Hepatocyte (in vitro differentiated cells): ENCODE results near the gene OVCH2. TPM values are rescaled to one million over a fixed set of nuclear protein-coding genes. Genes with fewer than 3 reads are reported as not detected.

ENCODE experiments used
- DNase-seq: peaks from one replicate; pipeline ENCODE4 v3.0.0-alpha.2; 2016; ENCODE audit warnings: low spot score
- H2AFZ ChIP-seq: fragments of 200-600 bp; sonication (generic); 2 replicates; pipeline ENCODE4 v1.6.0; 2016; ENCODE audit warnings: antibody characterized with exemption, mild to moderate bottlenecking
- H3K27ac ChIP-seq: fragments of 200-600 bp; sonication (generic); 2 replicates; pipeline ENCODE4 v1.5.1; 2016; ENCODE audit warnings: mild to moderate bottlenecking
- H3K27me3 ChIP-seq: fragments of 200-600 bp; sonication (generic); 2 replicates; pipeline ENCODE4 v1.6.1; 2016
- H3K36me3 ChIP-seq: fragments of 200-600 bp; sonication (generic); replicated peaks from 2 replicates; pipeline ENCODE4 v1.5.1; 2016; ENCODE audit warnings: low read depth; ENCODE audit not compliant: insufficient read depth
- H3K4me1 ChIP-seq: fragments of 200-600 bp; sonication (generic); 2 replicates; pipeline ENCODE4 v1.5.1; 2016; ENCODE audit warnings: mild to moderate bottlenecking, moderate library complexity; ENCODE audit not compliant: insufficient read depth
- H3K4me2 ChIP-seq: fragments of 200-600 bp; sonication (generic); 2 replicates; pipeline ENCODE4 v1.6.0; 2016
- H3K4me3 ChIP-seq: fragments of 200-600 bp; sonication (generic); 2 replicates; pipeline ENCODE4 v1.5.1; 2016; ENCODE audit warnings: mild to moderate bottlenecking
- H3K79me2 ChIP-seq: fragments of 200-600 bp; sonication (generic); 2 replicates; pipeline ENCODE4 v1.6.0; 2017; ENCODE audit warnings: mild to moderate bottlenecking
- H3K9me2 ChIP-seq: fragments of 200-600 bp; sonication (generic); replicated peaks from 2 replicates; pipeline ENCODE4 v1.6.0; 2017; ENCODE audit warnings: mild to moderate bottlenecking; ENCODE audit not compliant: insufficient read depth
- H3K9me3 ChIP-seq: fragments of 200-600 bp; sonication (generic); 2 replicates; pipeline ENCODE4 v1.5.1; 2016; ENCODE audit warnings: low read depth, mild to moderate bottlenecking
- H4K20me1 ChIP-seq: fragments of 200-600 bp; sonication (generic); 2 replicates; pipeline ENCODE4 v1.6.0; 2016; ENCODE audit warnings: mild to moderate bottlenecking; ENCODE audit not compliant: insufficient read depth, poor library complexity, severe bottlenecking
- CTCF ChIP-seq: fragments of 200-600 bp; sonication (generic); IDR thresholded peaks from 2 replicates; pipeline ENCODE4 v1.5.1; 2016; ENCODE audit warnings: antibody characterized with exemption, mild to moderate bottlenecking; ENCODE audit not compliant: poor library complexity
- EZH2 ChIP-seq: fragments of 200-600 bp; sonication (generic); IDR thresholded peaks from 2 replicates; pipeline ENCODE4 v1.6.1; 2016; ENCODE audit warnings: antibody characterized with exemption, mild to moderate bottlenecking, borderline replicate concordance
- EZH2phosphoT487 ChIP-seq: fragments of 200-600 bp; sonication (generic); IDR thresholded peaks from one replicate; pipeline ENCODE4 v1.6.1; 2018; ENCODE audit warnings: antibody characterized with exemption, mild to moderate bottlenecking, low read depth, moderate library complexity; ENCODE audit not compliant: unreplicated experiment, severe bottlenecking
- WGBS: methylation state at CpG from one replicate; pipeline ENCODE4 v1.1.6; 2016; ENCODE audit warnings: low lambda C conversion rate; ENCODE audit errors: missing lambda C conversion rate; 5-methylcytosine and 5-hydroxymethylcytosine counted together
- polyA plus RNA-seq: library from polyadenylated mRNA; unstranded; fragments of >200 nt; fragmentation: Nextera tagmentation; extraction: Ambion mirVana; gene quantifications from 2 replicates; pipeline ENCODE4 v1.2.1, GENCODE V29; 2016
- total RNA-seq: library from RNA; depleted of rRNA; stranded (reverse); fragments of >200 nt; gene quantifications from 2 replicates; pipeline ENCODE4 v1.2.3, GENCODE V29; 2014

OVCH2 gene
- total and polyA plus RNA-seq, 2 experiments from 2014 or later: 0.51 to 0.63 TPM

GRCh38 chr11:7639643-7640025, 66.6 kb downstream of the OVCH2 start:
- no peak for TF ChIP-seq EZH2
- TF ChIP-seq CTCF: no peak
- no peak for TF ChIP-seq EZH2phosphoT487
- Histone ChIP-seq H3K4me1 (peaks cover 4% of the 10 kb centered on the region), H3K27me3 (no peaks in the 10 kb centered on the region), H3K27ac (no peak overlapping the region), H3K36me3 (no peaks in the 10 kb centered on the region), H3K4me2 (no peak overlapping the region), H3K9me2 (no peaks in the 10 kb centered on the region), H3K9me3 (no peaks in the 10 kb centered on the region), H3K4me3 (no peak overlapping the region), H2AFZ (no peak overlapping the region), H3K79me2 (no peaks in the 10 kb centered on the region), H4K20me1 (no peaks in the 10 kb centered on the region)
- 82% methylated on average over 5 of the region's 5 CpGs for WGBS
- no peak for DNase-seq

Other genes with a start within 250 kb of the OVCH2 start
- gene OLFML1, start 221.0 kb downstream of the OVCH2 start, total RNA-seq: 9.3 and 11.4 TPM in 2 replicates
- gene OLFML1, start 221.0 kb downstream of the OVCH2 start, polyA plus RNA-seq: 8.2 and 10.9 TPM in 2 replicates
- 55.8 and 58.6 TPM in 2 replicates for gene PPFIBP2, start 192.5 kb downstream of the OVCH2 start, total RNA-seq
- gene PPFIBP2, start 192.5 kb downstream of the OVCH2 start, polyA plus RNA-seq: 33.9 and 43.6 TPM in 2 replicates
- 19.9 and 25.0 TPM in 2 replicates for gene CYB5R2, start 33.0 kb downstream of the OVCH2 start, total RNA-seq
- gene CYB5R2, start 33.0 kb downstream of the OVCH2 start, polyA plus RNA-seq: 37.4 and 38.5 TPM in 2 replicates
- 0.20 TPM in 1 of 2 replicates, not detected in the other for gene OR5P2, start 90.5 kb upstream of the OVCH2 start, total RNA-seq
- gene OR5P2, start 90.5 kb upstream of the OVCH2 start, polyA plus RNA-seq: 0.46 and 0.54 TPM in 2 replicates
- 0.77 TPM in 1 of 2 replicates, not detected in the other for gene OR5P3, start 124.4 kb upstream of the OVCH2 start, total RNA-seq
- not detected in 2 replicates for gene OR5P3, start 124.4 kb upstream of the OVCH2 start, polyA plus RNA-seq
- gene OR10A6, start 224.8 kb upstream of the OVCH2 start, total RNA-seq: not detected in 2 replicates
- 0.04 TPM in 1 of 2 replicates, not detected in the other for gene OR10A6, start 224.8 kb upstream of the OVCH2 start, polyA plus RNA-seq
- gene OR10A3, start 235.2 kb upstream of the OVCH2 start, total RNA-seq: not detected in 2 replicates
- gene OR10A3, start 235.2 kb upstream of the OVCH2 start, polyA plus RNA-seq: not detected in 2 replicates